IMR-90 (cell line): ENCODE results near the gene FCSK.

ENCODE experiments used
- CEBPB ChIP-seq: IDR thresholded peaks from 2 replicates; pipeline ENCODE4 v1.6.1; 2012; ENCODE audit warnings: low read depth, low read length, improper control_type of control experiment
- CHD1 ChIP-seq: IDR thresholded peaks from 2 replicates; pipeline ENCODE4 v1.6.1; 2012; ENCODE audit warnings: low read depth, low read length, improper control_type of control experiment
- MAFK ChIP-seq: IDR thresholded peaks from 2 replicates; pipeline ENCODE4 v1.6.1; 2012; ENCODE audit warnings: low read depth, low read length, improper control_type of control experiment
- MAZ ChIP-seq: IDR thresholded peaks from 2 replicates; pipeline ENCODE4 v1.6.1; 2012; ENCODE audit warnings: low read depth, mild to moderate bottlenecking, low read length, improper control_type of control experiment, moderate library complexity, borderline replicate concordance
- MXI1 ChIP-seq: IDR thresholded peaks from 2 replicates; pipeline ENCODE4 v1.6.1; 2012; ENCODE audit warnings: low read depth, mild to moderate bottlenecking, low read length, moderate library complexity, borderline replicate concordance
- POLR2A ChIP-seq: IDR thresholded peaks from 2 replicates; pipeline ENCODE4 v1.6.1; 2012; ENCODE audit warnings: mild to moderate bottlenecking, low read depth, low read length
- RAD21 ChIP-seq: IDR thresholded peaks from 2 replicates; pipeline ENCODE4 v1.6.1; 2012; ENCODE audit warnings: low read length, improper control_type of control experiment
- SMC3 ChIP-seq: fragments of 150-350 bp; IDR thresholded peaks from 2 replicates; pipeline ENCODE4 v1.6.1; 2016; ENCODE audit warnings: low read depth, mild to moderate bottlenecking, antibody characterized with exemption, low read length, moderate library complexity
- TF ChIP-seq, protein P1 (sequence below): conservative IDR thresholded peaks from 2 replicates; pipeline ENCODE4 v1.5.1; 2012; ENCODE audit warnings: mild to moderate bottlenecking, low read depth, low read length, improper control_type of control experiment
- TF ChIP-seq, protein P2 (sequence below): fragments of 150-350 bp; IDR thresholded peaks from 2 replicates; pipeline ENCODE4 v1.6.1; 2017; ENCODE audit warnings: mild to moderate bottlenecking, antibody characterized with exemption, low read length, low read depth
- TF ChIP-seq, protein P3 (sequence below): fragments of 150-350 bp; IDR thresholded peaks from 2 replicates; pipeline ENCODE4 v1.6.1; 2016; ENCODE audit warnings: low read depth, mild to moderate bottlenecking, low read length, moderate library complexity, borderline replicate concordance

DNA sequence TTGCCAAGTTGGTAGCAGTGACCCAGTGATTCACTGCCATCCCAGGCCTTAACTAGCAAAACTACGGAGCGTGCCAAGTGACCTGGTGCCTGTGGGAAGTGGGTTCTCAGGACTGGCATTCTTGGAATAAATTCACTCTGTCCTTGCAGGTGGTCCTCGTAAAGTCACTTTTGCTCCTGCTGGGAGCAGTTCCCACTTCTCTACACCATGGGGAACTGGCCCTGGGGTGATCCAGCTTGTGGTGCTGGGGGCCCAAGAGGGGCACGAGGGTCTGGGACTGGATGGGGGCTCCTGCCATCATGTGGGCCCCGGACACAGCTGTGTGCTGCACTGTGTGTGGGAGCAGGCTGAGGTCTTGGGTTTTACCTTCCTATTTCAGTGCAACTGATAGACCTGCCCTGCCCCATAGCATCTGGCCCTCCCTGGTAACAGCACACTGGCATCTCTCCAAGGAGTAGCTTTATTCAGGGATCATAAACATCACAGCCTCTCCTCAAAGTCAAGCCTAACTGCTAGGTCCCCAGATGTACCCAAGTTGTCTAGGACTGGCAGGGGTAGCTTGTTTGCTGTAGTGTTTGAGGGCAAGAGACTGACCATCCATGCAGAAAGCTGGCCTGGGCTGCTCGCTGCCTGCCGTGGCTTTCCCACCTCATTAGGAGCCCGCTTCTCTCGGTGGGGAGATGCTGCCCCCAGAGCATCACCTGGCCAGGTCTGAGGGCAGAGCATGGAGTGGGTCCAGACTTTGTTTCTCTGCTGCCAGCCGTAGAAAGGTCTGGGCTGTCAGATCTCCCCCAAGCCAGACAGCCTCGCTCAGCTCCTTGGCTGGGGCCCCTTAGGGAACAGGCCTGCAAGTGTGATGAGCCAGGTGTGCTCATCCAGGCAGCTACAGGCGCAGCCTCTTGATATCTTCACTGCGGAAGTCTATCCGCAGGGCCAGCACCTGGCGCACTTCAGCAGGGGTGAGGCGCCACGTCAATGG is 26.0 kb downstream of the FCSK start:
- TF ChIP-seq SMC3 (no peak), POLR2A (no peak), MAFK (no peak), MAZ (no peak), MXI1 (no peak), RAD21 (no peak), CEBPB (no peak), CHD1 (no peak)
- TF ChIP-seq, protein P1, sequence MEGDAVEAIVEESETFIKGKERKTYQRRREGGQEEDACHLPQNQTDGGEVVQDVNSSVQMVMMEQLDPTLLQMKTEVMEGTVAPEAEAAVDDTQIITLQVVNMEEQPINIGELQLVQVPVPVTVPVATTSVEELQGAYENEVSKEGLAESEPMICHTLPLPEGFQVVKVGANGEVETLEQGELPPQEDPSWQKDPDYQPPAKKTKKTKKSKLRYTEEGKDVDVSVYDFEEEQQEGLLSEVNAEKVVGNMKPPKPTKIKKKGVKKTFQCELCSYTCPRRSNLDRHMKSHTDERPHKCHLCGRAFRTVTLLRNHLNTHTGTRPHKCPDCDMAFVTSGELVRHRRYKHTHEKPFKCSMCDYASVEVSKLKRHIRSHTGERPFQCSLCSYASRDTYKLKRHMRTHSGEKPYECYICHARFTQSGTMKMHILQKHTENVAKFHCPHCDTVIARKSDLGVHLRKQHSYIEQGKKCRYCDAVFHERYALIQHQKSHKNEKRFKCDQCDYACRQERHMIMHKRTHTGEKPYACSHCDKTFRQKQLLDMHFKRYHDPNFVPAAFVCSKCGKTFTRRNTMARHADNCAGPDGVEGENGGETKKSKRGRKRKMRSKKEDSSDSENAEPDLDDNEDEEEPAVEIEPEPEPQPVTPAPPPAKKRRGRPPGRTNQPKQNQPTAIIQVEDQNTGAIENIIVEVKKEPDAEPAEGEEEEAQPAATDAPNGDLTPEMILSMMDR = no peak
- TF ChIP-seq, protein P2, sequence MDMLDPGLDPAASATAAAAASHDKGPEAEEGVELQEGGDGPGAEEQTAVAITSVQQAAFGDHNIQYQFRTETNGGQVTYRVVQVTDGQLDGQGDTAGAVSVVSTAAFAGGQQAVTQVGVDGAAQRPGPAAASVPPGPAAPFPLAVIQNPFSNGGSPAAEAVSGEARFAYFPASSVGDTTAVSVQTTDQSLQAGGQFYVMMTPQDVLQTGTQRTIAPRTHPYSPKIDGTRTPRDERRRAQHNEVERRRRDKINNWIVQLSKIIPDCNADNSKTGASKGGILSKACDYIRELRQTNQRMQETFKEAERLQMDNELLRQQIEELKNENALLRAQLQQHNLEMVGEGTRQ = no peak
- TF ChIP-seq, protein P3, sequence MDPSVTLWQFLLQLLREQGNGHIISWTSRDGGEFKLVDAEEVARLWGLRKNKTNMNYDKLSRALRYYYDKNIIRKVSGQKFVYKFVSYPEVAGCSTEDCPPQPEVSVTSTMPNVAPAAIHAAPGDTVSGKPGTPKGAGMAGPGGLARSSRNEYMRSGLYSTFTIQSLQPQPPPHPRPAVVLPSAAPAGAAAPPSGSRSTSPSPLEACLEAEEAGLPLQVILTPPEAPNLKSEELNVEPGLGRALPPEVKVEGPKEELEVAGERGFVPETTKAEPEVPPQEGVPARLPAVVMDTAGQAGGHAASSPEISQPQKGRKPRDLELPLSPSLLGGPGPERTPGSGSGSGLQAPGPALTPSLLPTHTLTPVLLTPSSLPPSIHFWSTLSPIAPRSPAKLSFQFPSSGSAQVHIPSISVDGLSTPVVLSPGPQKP = no peak
